Peyer's patch (tissue), 4 donors: Measurements from ENCODE around the gene GDI2. TPM values are rescaled to one million over a fixed set of nuclear protein-coding genes. Genes with fewer than 3 reads are reported as not detected.

Experiments
- DNase-seq, 3 donors: peaks; one replicate each; pipeline ENCODE4 v3.0.0-alpha.2; 2017 to 2019
- H3K27ac ChIP-seq, 4 donors: fragments of 200-600 bp; sonication (generic); one replicate each; pipeline ENCODE4 v1.5.1; 2016 to 2019
- H3K27me3 ChIP-seq, 2 donors: fragments of 200-600 bp; sonication (generic); one replicate each; pipeline ENCODE4 v1.5.1; 2019
- H3K36me3 ChIP-seq, 3 donors: fragments of 200-600 bp; sonication (generic); one replicate each; pipeline ENCODE4 v1.5.1; 2016 to 2019
- H3K4me1 ChIP-seq, 4 donors: fragments of 200-600 bp; sonication (generic); one replicate each; pipeline ENCODE4 v1.5.1; 2016 to 2019
- H3K4me3 ChIP-seq, 4 donors: fragments of 200-600 bp; sonication (generic); 1 replicate in 3 of 4; 2 replicates in 1 of 4; pipeline ENCODE4 v1.5.1; 2016 to 2019; ENCODE audit warnings: mild to moderate bottlenecking in 1 of 4
- H3K9me3 ChIP-seq, 4 donors: fragments of 200-600 bp; sonication (generic); one replicate each; pipeline ENCODE4 v1.5.1; 2016 to 2019; ENCODE audit warnings: mild to moderate bottlenecking in 1 of 4
- CTCF ChIP-seq, 6 experiments: fragments of 450-650 bp in 4 of 6; fragments of 200-600 bp in 2 of 6; sonication (generic) in 1 of 6; IDR thresholded peaks; one replicate each; pipeline ENCODE4 v1.5.1; 2017 to 2019; ENCODE audit warnings: antibody characterized with exemption in 6 of 6, mild to moderate bottlenecking in 3 of 6, moderate library complexity in 1 of 6
- POLR2A ChIP-seq, 2 donors: fragments of 450-650 bp; IDR thresholded peaks; one replicate each; pipeline ENCODE4 v1.5.1; 2017; ENCODE audit warnings: antibody characterized with exemption in 2 of 2, mild to moderate bottlenecking in 2 of 2, moderate library complexity in 2 of 2
- total RNA-seq, 4 donors: library from RNA; depleted of rRNA; stranded (reverse); fragments of >200 nt; gene quantifications; one replicate each; pipeline ENCODE4 v1.1.0, GENCODE V29; 2016

GDI2 gene
- total RNA-seq, 4 donors from 2014 or later, result 182 to 326 (median 260) TPM

- Histone ChIP-seq H3K27ac (peak overlapping the region in 2 of 4 donors; percentile 7 to 9), H3K4me1 (peaks cover 0 to 6% (median 0%) of the 10 kb centered on the region in 4 donors), H3K36me3 (peaks cover 0 to 43% (median 0%) of the 10 kb centered on the region in 3 donors), H3K27me3 (no peaks in the 10 kb centered on the region), H3K4me3 (no peak overlapping the region), H3K9me3 (no peaks in the 10 kb centered on the region)
- TF ChIP-seq CTCF (IDR thresholded peaks at IDR 0.05) (no peak), POLR2A (IDR thresholded peaks at IDR 0.05) (no peak)
- no peak for DNase-seq
Measured at GRCh38 chr10:5776881-5777197, 36.4 kb downstream of the GDI2 start.

GRCh38 chr10:5776136-5776880, 36.9 kb downstream of the GDI2 start:
- H3K27ac ChIP-seq, result peak overlapping the region in 3 of 4 donors; percentile 27 to 39 (median 30)
- TF ChIP-seq POLR2A (IDR thresholded peaks at IDR 0.05) (no peak), CTCF (IDR thresholded peaks at IDR 0.05) (no peak)
- no peaks in the 10 kb centered on the region for H3K27me3 ChIP-seq
- H3K4me1 ChIP-seq, result peaks cover 0 to 6% (median 0%) of the 10 kb centered on the region in 4 donors
- DNase-seq, result no peak
- no peaks in the 10 kb centered on the region for H3K9me3 ChIP-seq
- H3K36me3 ChIP-seq, result peaks cover 0 to 46% (median 0%) of the 10 kb centered on the region in 3 donors
- no peak overlapping the region for H3K4me3 ChIP-seq

GRCh38 chr10:5775685-5776084, 37.5 kb downstream of the GDI2 start:
- TF ChIP-seq CTCF (IDR thresholded peaks at IDR 0.05) (no peak), POLR2A (IDR thresholded peaks at IDR 0.05) (no peak)
- H3K27me3 ChIP-seq, result no peaks in the 10 kb centered on the region
- H3K36me3 ChIP-seq, result peaks cover 0 to 49% (median 0%) of the 10 kb centered on the region in 3 donors
- DNase-seq, result peak in 2 of 3 donors; percentile 77 to 85
- no peaks in the 10 kb centered on the region for H3K9me3 ChIP-seq
- peak overlapping the region in 3 of 4 donors; percentile 27 to 39 (median 30) for H3K27ac ChIP-seq
- no peak overlapping the region for H3K4me3 ChIP-seq
- peaks cover 0 to 6% (median 0%) of the 10 kb centered on the region in 4 donors for H3K4me1 ChIP-seq

GRCh38 chr10:5774987-5775620, 38.1 kb downstream of the GDI2 start:
- TF ChIP-seq CTCF (IDR thresholded peaks at IDR 0.05), result no peak
- Histone ChIP-seq H3K4me1 (peaks cover 0 to 6% (median 0%) of the 10 kb centered on the region in 4 donors), H3K27ac (peak overlapping the region in 3 of 4 donors; percentile 27 to 39 (median 30)), H3K27me3 (no peaks in the 10 kb centered on the region), H3K4me3 (no peak overlapping the region), H3K36me3 (peaks cover 0 to 54% (median 0%) of the 10 kb centered on the region in 3 donors), H3K9me3 (no peaks in the 10 kb centered on the region)
- DNase-seq, result no peak

GRCh38 chr10:5766189-5766588, 47.0 kb downstream of the GDI2 start:
- Histone ChIP-seq H3K36me3 (peaks cover 0 to 90% (median 0%) of the 10 kb centered on the region in 3 donors), H3K4me3 (no peak overlapping the region), H3K4me1 (no peaks in the 10 kb centered on the region), H3K27ac (no peak overlapping the region), H3K9me3 (no peaks in the 10 kb centered on the region), H3K27me3 (no peaks in the 10 kb centered on the region)
- DNase-seq, result no peak
- TF ChIP-seq POLR2A (IDR thresholded peaks at IDR 0.05) (no peak), CTCF (IDR thresholded peaks at IDR 0.05) (no peak)
